ENCODE results near the gene ARL2.

GRCh38 chr11:65060913-65061408, 47.0 kb downstream of the ARL2 start:
- TF ChIP-seq, protein P1, sequence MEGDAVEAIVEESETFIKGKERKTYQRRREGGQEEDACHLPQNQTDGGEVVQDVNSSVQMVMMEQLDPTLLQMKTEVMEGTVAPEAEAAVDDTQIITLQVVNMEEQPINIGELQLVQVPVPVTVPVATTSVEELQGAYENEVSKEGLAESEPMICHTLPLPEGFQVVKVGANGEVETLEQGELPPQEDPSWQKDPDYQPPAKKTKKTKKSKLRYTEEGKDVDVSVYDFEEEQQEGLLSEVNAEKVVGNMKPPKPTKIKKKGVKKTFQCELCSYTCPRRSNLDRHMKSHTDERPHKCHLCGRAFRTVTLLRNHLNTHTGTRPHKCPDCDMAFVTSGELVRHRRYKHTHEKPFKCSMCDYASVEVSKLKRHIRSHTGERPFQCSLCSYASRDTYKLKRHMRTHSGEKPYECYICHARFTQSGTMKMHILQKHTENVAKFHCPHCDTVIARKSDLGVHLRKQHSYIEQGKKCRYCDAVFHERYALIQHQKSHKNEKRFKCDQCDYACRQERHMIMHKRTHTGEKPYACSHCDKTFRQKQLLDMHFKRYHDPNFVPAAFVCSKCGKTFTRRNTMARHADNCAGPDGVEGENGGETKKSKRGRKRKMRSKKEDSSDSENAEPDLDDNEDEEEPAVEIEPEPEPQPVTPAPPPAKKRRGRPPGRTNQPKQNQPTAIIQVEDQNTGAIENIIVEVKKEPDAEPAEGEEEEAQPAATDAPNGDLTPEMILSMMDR (conservative IDR thresholded peaks at IDR 0.05; ENCODE audit: low read depth, low read length): no peak; the same call in 1 of the 2 replicates
- TF ChIP-seq EZH2 (IDR thresholded peaks at IDR 0.05; ENCODE audit: borderline replicate concordance, low read depth, low read length, poor library complexity, severe bottlenecking): no peak

Data from A673 (cell line).